ENCODE measurements around the gene HIKESHI.
"Not testable (repeated sequence)": the region's sequence is repeated elsewhere in the genome, so short reads cannot be mapped to it uniquely, and the experiment has no call there.

Gene HIKESHI

GRCh38 chr11:86335131-86335767 is 33.2 kb downstream of the HIKESHI start:
- ATAC-seq (ENCODE audit: low read depth) (no peak), DNase-seq (ENCODE audit: low spot score in 2 of 2) (no peak)
- Mint-ChIP-seq H3K27me3 (no peaks in the 10 kb centered on the region), H3K9me3 (peaks cover 2% of the 10 kb centered on the region), H3K4me3 (no peak overlapping the region), H3K27ac (no peak overlapping the region), H3K36me3 (peaks cover 38% of the 10 kb centered on the region), H3K4me1 (no peaks in the 10 kb centered on the region)

- ATAC-seq (ENCODE audit: low read depth) (no peak), DNase-seq (ENCODE audit: low spot score in 2 of 2) (no peak)
- H3K27me3 Mint-ChIP-seq: no peaks in the 10 kb centered on the region
- peaks cover 47% of the 10 kb centered on the region for H3K36me3 Mint-ChIP-seq
- H3K27ac Mint-ChIP-seq: no peak overlapping the region
- H3K4me1 Mint-ChIP-seq: peaks cover 3% of the 10 kb centered on the region
- H3K9me3 Mint-ChIP-seq: peaks cover 2% of the 10 kb centered on the region
- H3K4me3 Mint-ChIP-seq: no peak overlapping the region
Measured at GRCh38 chr11:86337227-86337626, 35.2 kb downstream of the HIKESHI start.

- ATAC-seq (ENCODE audit: low read depth) (no peak), DNase-seq (ENCODE audit: low spot score in 2 of 2) (no peak)
- no peaks in the 10 kb centered on the region for H3K27me3 Mint-ChIP-seq
- H3K27ac Mint-ChIP-seq: no peak overlapping the region
- H3K9me3 Mint-ChIP-seq: no peaks in the 10 kb centered on the region
- H3K36me3 Mint-ChIP-seq: peaks cover 42% of the 10 kb centered on the region
- H3K4me1 Mint-ChIP-seq: peaks cover 6% of the 10 kb centered on the region
- no peak overlapping the region for H3K4me3 Mint-ChIP-seq
Measured at GRCh38 chr11:86341382-86341781, 39.3 kb downstream of the HIKESHI start.

GRCh38 chr11:86346513-86346912 is 44.5 kb downstream of the HIKESHI start:
- DNase-seq (ENCODE audit: low spot score in 2 of 2) (no peak), ATAC-seq (ENCODE audit: low read depth) (no peak)
- Mint-ChIP-seq H3K9me3 (no peaks in the 10 kb centered on the region), H3K4me3 (no peak overlapping the region), H3K27ac (no peak overlapping the region), H3K4me1 (peaks cover 4% of the 10 kb centered on the region), H3K27me3 (no peaks in the 10 kb centered on the region), H3K36me3 (peaks cover 15% of the 10 kb centered on the region)

- Mint-ChIP-seq H3K4me3 (no peak overlapping the region), H3K9me3 (no peaks in the 10 kb centered on the region)
- no peak for DNase-seq (ENCODE audit: low spot score in 2 of 2)
Measured at GRCh38 chr11:86355256-86355655, 53.2 kb downstream of the HIKESHI start.

GRCh38 chr11:86357412-86357811 is 55.4 kb downstream of the HIKESHI start:
- not testable (repeated sequence) for H3K4me3 Mint-ChIP-seq; H3K36me3 Mint-ChIP-seq; DNase-seq (ENCODE audit: low spot score in 2 of 2); ATAC-seq (ENCODE audit: low read depth); H3K27me3 Mint-ChIP-seq; H3K4me1 Mint-ChIP-seq; H3K9me3 Mint-ChIP-seq; H3K27ac Mint-ChIP-seq

More at GRCh38 chr11:86355256-86355655, 53.2 kb downstream of the HIKESHI start:
- no peak for ATAC-seq (ENCODE audit: low read depth)
- no peaks in the 10 kb centered on the region for H3K4me1 Mint-ChIP-seq
- H3K27me3 Mint-ChIP-seq: peaks cover 1% of the 10 kb centered on the region
- no peaks in the 10 kb centered on the region for H3K36me3 Mint-ChIP-seq
- H3K27ac Mint-ChIP-seq: no peak overlapping the region

- Mint-ChIP-seq H3K9me3 (peaks cover 3% of the 10 kb centered on the region), H3K4me3 (no peak overlapping the region), H3K4me1 (no peaks in the 10 kb centered on the region), H3K36me3 (peaks cover 2% of the 10 kb centered on the region), H3K27ac (no peak overlapping the region), H3K27me3 (peaks cover 1% of the 10 kb centered on the region)
- ATAC-seq (ENCODE audit: low read depth): no peak
- no peak for DNase-seq (ENCODE audit: low spot score in 2 of 2)
Measured at GRCh38 chr11:86358720-86359119, 56.7 kb downstream of the HIKESHI start.

GRCh38 chr11:86360775-86361395 is 58.8 kb downstream of the HIKESHI start:
- peaks cover 2% of the 10 kb centered on the region for H3K36me3 Mint-ChIP-seq
- ATAC-seq (ENCODE audit: low read depth): no peak
- H3K27me3 Mint-ChIP-seq: peaks cover 1% of the 10 kb centered on the region
- no peak overlapping the region for H3K4me3 Mint-ChIP-seq
- no peak overlapping the region for H3K27ac Mint-ChIP-seq
- peaks cover 3% of the 10 kb centered on the region for H3K9me3 Mint-ChIP-seq
- no peaks in the 10 kb centered on the region for H3K4me1 Mint-ChIP-seq
- no peak for DNase-seq (ENCODE audit: low spot score in 2 of 2)

- peaks cover 2% of the 10 kb centered on the region for H3K36me3 Mint-ChIP-seq
- no peaks in the 10 kb centered on the region for H3K4me1 Mint-ChIP-seq
- H3K4me3 Mint-ChIP-seq: no peak overlapping the region
- DNase-seq (ENCODE audit: low spot score in 2 of 2) (no peak), ATAC-seq (ENCODE audit: low read depth) (no peak)
- no peak overlapping the region for H3K27ac Mint-ChIP-seq
- peaks cover 3% of the 10 kb centered on the region for H3K9me3 Mint-ChIP-seq
- H3K27me3 Mint-ChIP-seq: no peaks in the 10 kb centered on the region
Measured at GRCh38 chr11:86363424-86363823, 61.4 kb downstream of the HIKESHI start.

- DNase-seq (ENCODE audit: low spot score in 2 of 2) (no peak), ATAC-seq (ENCODE audit: low read depth) (no peak)
- Mint-ChIP-seq H3K4me3 (no peak overlapping the region), H3K36me3 (peaks cover 2% of the 10 kb centered on the region), H3K4me1 (no peaks in the 10 kb centered on the region), H3K9me3 (peaks cover 3% of the 10 kb centered on the region), H3K27me3 (no peaks in the 10 kb centered on the region), H3K27ac (no peak overlapping the region)
Measured at GRCh38 chr11:86365546-86365945, 63.5 kb downstream of the HIKESHI start.

GRCh38 chr11:86369668-86370067 is 67.6 kb downstream of the HIKESHI start:
- H3K27ac Mint-ChIP-seq: no peak overlapping the region
- peaks cover under 1% of the 10 kb centered on the region for H3K27me3 Mint-ChIP-seq
- H3K9me3 Mint-ChIP-seq: no peaks in the 10 kb centered on the region
- DNase-seq (ENCODE audit: low spot score in 2 of 2) (no peak), ATAC-seq (ENCODE audit: low read depth) (no peak)
- no peak overlapping the region for H3K4me3 Mint-ChIP-seq
- no peaks in the 10 kb centered on the region for H3K4me1 Mint-ChIP-seq
- H3K36me3 Mint-ChIP-seq: no peaks in the 10 kb centered on the region

GRCh38 chr11:86370171-86370570 is 68.1 kb downstream of the HIKESHI start:
- H3K9me3 Mint-ChIP-seq: no peaks in the 10 kb centered on the region
- no peak overlapping the region for H3K4me3 Mint-ChIP-seq
- peaks cover 1% of the 10 kb centered on the region for H3K27me3 Mint-ChIP-seq
- no peaks in the 10 kb centered on the region for H3K36me3 Mint-ChIP-seq
- DNase-seq (ENCODE audit: low spot score in 2 of 2): no peak
- no peak for ATAC-seq (ENCODE audit: low read depth)
- no peaks in the 10 kb centered on the region for H3K4me1 Mint-ChIP-seq
- no peak overlapping the region for H3K27ac Mint-ChIP-seq

- Mint-ChIP-seq H3K4me1 (no peaks in the 10 kb centered on the region), H3K9me3 (peaks cover 2% of the 10 kb centered on the region), H3K4me3 (no peak overlapping the region), H3K27ac (no peak overlapping the region), H3K36me3 (peaks cover 3% of the 10 kb centered on the region), H3K27me3 (peaks cover 1% of the 10 kb centered on the region)
- no peak for ATAC-seq (ENCODE audit: low read depth)
- DNase-seq (ENCODE audit: low spot score in 2 of 2): no peak
Measured at GRCh38 chr11:86370922-86371594, 69.0 kb downstream of the HIKESHI start.

GRCh38 chr11:86372041-86372440 is 70.0 kb downstream of the HIKESHI start:
- H3K4me1 Mint-ChIP-seq: no peaks in the 10 kb centered on the region
- peaks cover 4% of the 10 kb centered on the region for H3K36me3 Mint-ChIP-seq
- H3K27ac Mint-ChIP-seq: no peak overlapping the region
- DNase-seq (ENCODE audit: low spot score in 2 of 2) (no peak), ATAC-seq (ENCODE audit: low read depth) (no peak)
- peaks cover 1% of the 10 kb centered on the region for H3K27me3 Mint-ChIP-seq
- no peak overlapping the region for H3K4me3 Mint-ChIP-seq
- H3K9me3 Mint-ChIP-seq: peaks cover 4% of the 10 kb centered on the region

Data from memory B cell (primary cell).